ENCODE results near the gene CHRD. TPM values are rescaled to one million over a fixed set of nuclear protein-coding genes. Genes with fewer than 3 reads are reported as not detected.

Gene CHRD
- total and polyA plus RNA-seq, 9 of the 15 experiments (the other 6 are each of a cell fraction or from before 2014, with no cell fraction given), result 0.11 to 1.3 (median 0.59) TPM; not detected in 3

- no peak for TF ChIP-seq ZNF57 (CRISPR knock-in tag; IDR thresholded peaks at IDR 0.05)
- TF ChIP-seq KDM5B (IDR thresholded peaks at IDR 0.05; ENCODE audit: insufficient replicate concordance, low read depth, low read length), result peak; percentile 54
- TF ChIP-seq BACH1 (tag; IDR thresholded peaks at IDR 0.05), result no peak
- no peak for TF ChIP-seq TFE3 (CRISPR knock-in tag; IDR thresholded peaks at IDR 0.05)
- no peak for TF ChIP-seq POLR2B (IDR thresholded peaks at IDR 0.05; ENCODE audit: low read depth, partially characterized antibody)
- no peak for TF ChIP-seq EP300 (IDR thresholded peaks at IDR 0.05; ENCODE audit: low read length)
- no peak for TF ChIP-seq SMARCA5 (IDR thresholded peaks at IDR 0.05)
- TF ChIP-seq POU5F1 (IDR thresholded peaks at IDR 0.05; ENCODE audit: borderline replicate concordance, low read depth, low read length, partially characterized antibody), result no peak
- TF ChIP-seq, protein P1, sequence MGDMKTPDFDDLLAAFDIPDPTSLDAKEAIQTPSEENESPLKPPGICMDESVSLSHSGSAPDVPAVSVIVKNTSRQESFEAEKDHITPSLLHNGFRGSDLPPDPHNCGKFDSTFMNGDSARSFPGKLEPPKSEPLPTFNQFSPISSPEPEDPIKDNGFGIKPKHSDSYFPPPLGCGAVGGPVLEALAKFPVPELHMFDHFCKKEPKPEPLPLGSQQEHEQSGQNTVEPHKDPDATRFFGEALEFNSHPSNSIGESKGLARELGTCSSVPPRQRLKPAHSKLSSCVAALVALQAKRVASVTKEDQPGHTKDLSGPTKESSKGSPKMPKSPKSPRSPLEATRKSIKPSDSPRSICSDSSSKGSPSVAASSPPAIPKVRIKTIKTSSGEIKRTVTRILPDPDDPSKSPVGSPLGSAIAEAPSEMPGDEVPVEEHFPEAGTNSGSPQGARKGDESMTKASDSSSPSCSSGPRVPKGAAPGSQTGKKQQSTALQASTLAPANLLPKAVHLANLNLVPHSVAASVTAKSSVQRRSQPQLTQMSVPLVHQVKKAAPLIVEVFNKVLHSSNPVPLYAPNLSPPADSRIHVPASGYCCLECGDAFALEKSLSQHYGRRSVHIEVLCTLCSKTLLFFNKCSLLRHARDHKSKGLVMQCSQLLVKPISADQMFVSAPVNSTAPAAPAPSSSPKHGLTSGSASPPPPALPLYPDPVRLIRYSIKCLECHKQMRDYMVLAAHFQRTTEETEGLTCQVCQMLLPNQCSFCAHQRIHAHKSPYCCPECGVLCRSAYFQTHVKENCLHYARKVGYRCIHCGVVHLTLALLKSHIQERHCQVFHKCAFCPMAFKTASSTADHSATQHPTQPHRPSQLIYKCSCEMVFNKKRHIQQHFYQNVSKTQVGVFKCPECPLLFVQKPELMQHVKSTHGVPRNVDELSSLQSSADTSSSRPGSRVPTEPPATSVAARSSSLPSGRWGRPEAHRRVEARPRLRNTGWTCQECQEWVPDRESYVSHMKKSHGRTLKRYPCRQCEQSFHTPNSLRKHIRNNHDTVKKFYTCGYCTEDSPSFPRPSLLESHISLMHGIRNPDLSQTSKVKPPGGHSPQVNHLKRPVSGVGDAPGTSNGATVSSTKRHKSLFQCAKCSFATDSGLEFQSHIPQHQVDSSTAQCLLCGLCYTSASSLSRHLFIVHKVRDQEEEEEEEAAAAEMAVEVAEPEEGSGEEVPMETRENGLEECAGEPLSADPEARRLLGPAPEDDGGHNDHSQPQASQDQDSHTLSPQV (IDR thresholded peaks at IDR 0.05), result peak; percentile 51; the same call in 1 of the 2 replicates
- no peak for TF ChIP-seq ZFP91 (CRISPR knock-in tag; IDR thresholded peaks at IDR 0.05)
- TF ChIP-seq ZFP1 (CRISPR knock-in tag; IDR thresholded peaks at IDR 0.05), result no peak
- TF ChIP-seq CBX3 (IDR thresholded peaks at IDR 0.05; ENCODE audit: borderline replicate concordance in 1 of 2, low read length in 2 of 2), result no peak
- peak; percentile 47 for TF ChIP-seq TBP (optimal IDR thresholded peaks at IDR 0.05; ENCODE audit: low read depth, low read length)
- TF ChIP-seq GTF2F1 (IDR thresholded peaks at IDR 0.05; ENCODE audit: low read depth, low read length), result no peak
- TF ChIP-seq ZNF75A (CRISPR knock-in tag; IDR thresholded peaks at IDR 0.05), result no peak
- TF ChIP-seq SIN3A (IDR thresholded peaks at IDR 0.05; ENCODE audit: borderline replicate concordance in 2 of 2, control insufficient read depth in 1 of 2, low read depth in 2 of 2, low read length in 2 of 2), result peak in 1 of 2 experiments; percentile 51; a peak in 2 of 4 replicates
- peak in 1 of 3 experiments; percentile 24 for TF ChIP-seq YY1 (IDR thresholded peaks at IDR 0.05; ENCODE audit: borderline replicate concordance in 1 of 3, control insufficient read depth in 1 of 3, extremely low read depth in 1 of 3, insufficient read depth in 3 of 3, insufficient read length in 1 of 3, insufficient replicate concordance in 2 of 3, low read depth in 1 of 3, low read length in 2 of 3)
Measured at GRCh38 chr3:184361532-184361931, 18.3 kb upstream of the CHRD start, which contains the start of the genes CLCN2 and POLR2H (continued).

Measured in K562 (cell line).